Hippocampal formation (tissue), 2 donors: ENCODE measurements around the gene DRAP1.

Experiments used
- DNase-seq, 2 donors: peaks; one replicate each; lab custom pipeline; 2025; lab: John Stamatoyannopoulos, UW

Gene DRAP1

GRCh38 chr11:65919141-65919572 is at the start of gene DRAP1:
Gene DRAP1 (plus strand): TSS chr11:65919426. CDS start chr11:65919502, 76 bp downstream.
- DNase-seq, result peak; percentile 99 to 100

GRCh38 chr11:65869643-65870306 is 49.5 kb upstream of the DRAP1 start:
- no peak for DNase-seq

- no peak for DNase-seq
These were observed 48.9 kb upstream of the DRAP1 start for GRCh38 chr11:65870307-65870658.

- DNase-seq, result no peak
These were observed 48.2 kb upstream of the DRAP1 start for GRCh38 chr11:65870706-65871681.

- DNase-seq, result no peak
These were observed 47.2 kb upstream of the DRAP1 start for GRCh38 chr11:65871811-65872548.

- DNase-seq, result no peak
These were observed 46.5 kb upstream of the DRAP1 start, which contains the start of gene EFEMP2 for GRCh38 chr11:65872586-65873317. Gene EFEMP2 (minus strand): TSS chr11:65872800. CDS start chr11:65872354, 446 bp downstream.

GRCh38 chr11:65873318-65874156 is 45.7 kb upstream of the DRAP1 start:
- peak; percentile 76 to 88 for DNase-seq

GRCh38 chr11:65879617-65880016 is 39.6 kb upstream of the DRAP1 start, which contains the start of gene CTSW:
Gene CTSW (plus strand): TSS chr11:65879837. CDS start chr11:65879855, 18 bp downstream.
- DNase-seq, result no peak

- no peak for DNase-seq
These were observed 39.2 kb upstream of the DRAP1 start for GRCh38 chr11:65880027-65880426.

GRCh38 chr11:65880844-65881421 is 38.3 kb upstream of the DRAP1 start:
- DNase-seq, result no peak

GRCh38 chr11:65882120-65883057 is 36.8 kb upstream of the DRAP1 start:
- no peak for DNase-seq

- no peak for DNase-seq
These were observed 36.0 kb upstream of the DRAP1 start for GRCh38 chr11:65883058-65883761.

- no peak for DNase-seq
These were observed 35.2 kb upstream of the DRAP1 start for GRCh38 chr11:65883786-65884715.

- peak; percentile 47 to 70 for DNase-seq
These were observed 34.5 kb upstream of the DRAP1 start for GRCh38 chr11:65884716-65885092.

GRCh38 chr11:65885231-65885630 is 34.0 kb upstream of the DRAP1 start:
- DNase-seq, result no peak

GRCh38 chr11:65885808-65886536 is 33.3 kb upstream of the DRAP1 start:
- DNase-seq, result no peak
